ENCODE results near the gene CEP83.

Gene CEP83

GRCh38 chr12:94299846-94300245 lies 159.8 kb downstream of the CEP83 start:
- no peak for DNase-seq (ENCODE audit: extremely low read depth, low read depth)
- H3K4me3 ChIP-seq (replicated peaks; ENCODE audit: low read depth, low read length): no peak overlapping the region
- no peak for TF ChIP-seq CTCF (IDR thresholded peaks at IDR 0.05; ENCODE audit: low read depth, low read length, missing control alignments)

- DNase-seq (ENCODE audit: extremely low read depth, low read depth): no peak
- TF ChIP-seq CTCF (IDR thresholded peaks at IDR 0.05; ENCODE audit: low read depth, low read length, missing control alignments): no peak
- no peak overlapping the region for H3K4me3 ChIP-seq (replicated peaks; ENCODE audit: low read depth, low read length)
Measured at GRCh38 chr12:94297876-94298505, 161.7 kb downstream of the CEP83 start.

- no peak for TF ChIP-seq CTCF (IDR thresholded peaks at IDR 0.05; ENCODE audit: low read depth, low read length, missing control alignments)
- DNase-seq (ENCODE audit: extremely low read depth, low read depth): no peak
- H3K4me3 ChIP-seq (replicated peaks; ENCODE audit: low read depth, low read length): no peak overlapping the region
Measured at GRCh38 chr12:94297096-94297699, 162.5 kb downstream of the CEP83 start.

- no peak for DNase-seq (ENCODE audit: extremely low read depth, low read depth)
- no peak for TF ChIP-seq CTCF (IDR thresholded peaks at IDR 0.05; ENCODE audit: low read depth, low read length, missing control alignments)
- H3K4me3 ChIP-seq (replicated peaks; ENCODE audit: low read depth, low read length): no peak overlapping the region
Measured at GRCh38 chr12:94290353-94290752, 169.3 kb downstream of the CEP83 start.

GRCh38 chr12:94289461-94290312 lies 170.0 kb downstream of the CEP83 start:
- no peak overlapping the region for H3K4me3 ChIP-seq (replicated peaks; ENCODE audit: low read depth, low read length)
- DNase-seq (ENCODE audit: extremely low read depth, low read depth): peak; percentile 57
- TF ChIP-seq CTCF (IDR thresholded peaks at IDR 0.05; ENCODE audit: low read depth, low read length, missing control alignments): no peak

- TF ChIP-seq CTCF (IDR thresholded peaks at IDR 0.05; ENCODE audit: low read depth, low read length, missing control alignments): no peak
- no peak for DNase-seq (ENCODE audit: extremely low read depth, low read depth)
- H3K4me3 ChIP-seq (replicated peaks; ENCODE audit: low read depth, low read length): no peak overlapping the region
Measured at GRCh38 chr12:94287245-94287628, 172.4 kb downstream of the CEP83 start.
